DOHH2 (cell line): Measurements from ENCODE around the gene CABCOCO1.

Source experiments
- CTCF ChIP-seq: fragments of 200-600 bp; sonication (generic); IDR thresholded peaks from one replicate; pipeline ENCODE4 v1.5.1; 2014; ENCODE audit warnings: antibody characterized with exemption, mild to moderate bottlenecking, low read depth, low read length; ENCODE audit not compliant: poor library complexity, severe bottlenecking
- EZH2phosphoT487 ChIP-seq: fragments of 200-600 bp; sonication (generic); IDR thresholded peaks from 2 replicates; pipeline ENCODE4 v1.6.1; 2017; ENCODE audit warnings: borderline replicate concordance, mild to moderate bottlenecking, antibody characterized with exemption, low read length, moderate library complexity, mixed read lengths

GRCh38 chr10:61795551-61795950, 132.8 kb downstream of the CABCOCO1 start:
- TF ChIP-seq CTCF (peak; percentile 55), EZH2phosphoT487 (no peak)
